Prostate gland (tissue), 2 donors: ENCODE results near the gene PRDM7.

Experiments used
- CTCF ChIP-seq, 4 experiments: fragments of 200-600 bp in 2 of 4; fragments of 450-650 bp in 2 of 4; sonication (generic) in 2 of 4; IDR thresholded peaks; 1 replicate in 3 of 4; 2 replicates in 1 of 4; pipeline ENCODE4 v1.5.1; 2016 to 2019; ENCODE audit warnings: antibody characterized with exemption in 4 of 4, mild to moderate bottlenecking in 2 of 4, moderate library complexity in 2 of 4
- POLR2AphosphoS5 ChIP-seq: sonication (generic); formaldehyde crosslinking; IDR thresholded peaks from one replicate; pipeline ENCODE4 v1.6.1; 2017; ENCODE audit warnings: antibody characterized with exemption

GRCh38 chr16:90031931-90032673 is 45.0 kb downstream of the PRDM7 start:
- TF ChIP-seq CTCF (IDR thresholded peaks at IDR 0.05) (no peak), POLR2AphosphoS5 (no peak)
